HCT116 (cell line): ENCODE results near the gene PRSS2.

ENCODE experiments used
- SP1 ChIP-seq: IDR thresholded peaks from 2 replicates; pipeline ENCODE4 v1.6.1; 2012; ENCODE audit warnings: low read depth
- YY1 ChIP-seq: IDR thresholded peaks from 2 replicates; pipeline ENCODE4 v1.6.1; 2011; ENCODE audit warnings: low read length, low read depth, moderate library complexity, mild to moderate bottlenecking; ENCODE audit not compliant: insufficient replicate concordance; ENCODE audit errors: extremely low read depth
- ZBTB33 ChIP-seq: IDR thresholded peaks from 2 replicates; pipeline ENCODE4 v1.6.1; 2011; ENCODE audit warnings: mild to moderate bottlenecking, low read length, moderate library complexity; ENCODE audit not compliant: insufficient replicate concordance; ENCODE audit errors: extremely low read depth
- TF ChIP-seq, protein P1 (sequence below), 3 experiments: fragments of 200-600 bp in 1 of 3; sonication (generic) in 1 of 3; IDR thresholded peaks in 2 of 3; conservative IDR thresholded peaks in 1 of 3; 2 replicates each; pipeline ENCODE4 v1.5.1; 2012 to 2017; ENCODE audit warnings: low read depth in 2 of 3, low read length in 2 of 3, antibody characterized with exemption in 1 of 3, borderline replicate concordance in 1 of 3, control low read depth in 1 of 3, mild to moderate bottlenecking in 1 of 3, mixed read lengths in 1 of 3, mixed run types in 1 of 3, moderate library complexity in 1 of 3; ENCODE audit not compliant: insufficient read depth in 1 of 3
- TF ChIP-seq, protein P2 (sequence below): IDR thresholded peaks from 2 replicates; pipeline ENCODE4 v1.6.1; 2012; ENCODE audit warnings: low read depth

GRCh38 chr7:142796501-142797390, 26.0 kb downstream of the PRSS2 start:
- no peak for TF ChIP-seq YY1
- no peak for TF ChIP-seq SP1
- no peak for TF ChIP-seq ZBTB33
- TF ChIP-seq, protein P1, sequence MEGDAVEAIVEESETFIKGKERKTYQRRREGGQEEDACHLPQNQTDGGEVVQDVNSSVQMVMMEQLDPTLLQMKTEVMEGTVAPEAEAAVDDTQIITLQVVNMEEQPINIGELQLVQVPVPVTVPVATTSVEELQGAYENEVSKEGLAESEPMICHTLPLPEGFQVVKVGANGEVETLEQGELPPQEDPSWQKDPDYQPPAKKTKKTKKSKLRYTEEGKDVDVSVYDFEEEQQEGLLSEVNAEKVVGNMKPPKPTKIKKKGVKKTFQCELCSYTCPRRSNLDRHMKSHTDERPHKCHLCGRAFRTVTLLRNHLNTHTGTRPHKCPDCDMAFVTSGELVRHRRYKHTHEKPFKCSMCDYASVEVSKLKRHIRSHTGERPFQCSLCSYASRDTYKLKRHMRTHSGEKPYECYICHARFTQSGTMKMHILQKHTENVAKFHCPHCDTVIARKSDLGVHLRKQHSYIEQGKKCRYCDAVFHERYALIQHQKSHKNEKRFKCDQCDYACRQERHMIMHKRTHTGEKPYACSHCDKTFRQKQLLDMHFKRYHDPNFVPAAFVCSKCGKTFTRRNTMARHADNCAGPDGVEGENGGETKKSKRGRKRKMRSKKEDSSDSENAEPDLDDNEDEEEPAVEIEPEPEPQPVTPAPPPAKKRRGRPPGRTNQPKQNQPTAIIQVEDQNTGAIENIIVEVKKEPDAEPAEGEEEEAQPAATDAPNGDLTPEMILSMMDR (IDR thresholded peaks at IDR 0.05 in 2 of 3, conservative IDR thresholded peaks at IDR 0.05 in 1 of 3; ENCODE audit: borderline replicate concordance in 1 of 3, insufficient read depth in 1 of 3, low read depth in 2 of 3, low read length in 2 of 3): no peak
- TF ChIP-seq, protein P2, sequence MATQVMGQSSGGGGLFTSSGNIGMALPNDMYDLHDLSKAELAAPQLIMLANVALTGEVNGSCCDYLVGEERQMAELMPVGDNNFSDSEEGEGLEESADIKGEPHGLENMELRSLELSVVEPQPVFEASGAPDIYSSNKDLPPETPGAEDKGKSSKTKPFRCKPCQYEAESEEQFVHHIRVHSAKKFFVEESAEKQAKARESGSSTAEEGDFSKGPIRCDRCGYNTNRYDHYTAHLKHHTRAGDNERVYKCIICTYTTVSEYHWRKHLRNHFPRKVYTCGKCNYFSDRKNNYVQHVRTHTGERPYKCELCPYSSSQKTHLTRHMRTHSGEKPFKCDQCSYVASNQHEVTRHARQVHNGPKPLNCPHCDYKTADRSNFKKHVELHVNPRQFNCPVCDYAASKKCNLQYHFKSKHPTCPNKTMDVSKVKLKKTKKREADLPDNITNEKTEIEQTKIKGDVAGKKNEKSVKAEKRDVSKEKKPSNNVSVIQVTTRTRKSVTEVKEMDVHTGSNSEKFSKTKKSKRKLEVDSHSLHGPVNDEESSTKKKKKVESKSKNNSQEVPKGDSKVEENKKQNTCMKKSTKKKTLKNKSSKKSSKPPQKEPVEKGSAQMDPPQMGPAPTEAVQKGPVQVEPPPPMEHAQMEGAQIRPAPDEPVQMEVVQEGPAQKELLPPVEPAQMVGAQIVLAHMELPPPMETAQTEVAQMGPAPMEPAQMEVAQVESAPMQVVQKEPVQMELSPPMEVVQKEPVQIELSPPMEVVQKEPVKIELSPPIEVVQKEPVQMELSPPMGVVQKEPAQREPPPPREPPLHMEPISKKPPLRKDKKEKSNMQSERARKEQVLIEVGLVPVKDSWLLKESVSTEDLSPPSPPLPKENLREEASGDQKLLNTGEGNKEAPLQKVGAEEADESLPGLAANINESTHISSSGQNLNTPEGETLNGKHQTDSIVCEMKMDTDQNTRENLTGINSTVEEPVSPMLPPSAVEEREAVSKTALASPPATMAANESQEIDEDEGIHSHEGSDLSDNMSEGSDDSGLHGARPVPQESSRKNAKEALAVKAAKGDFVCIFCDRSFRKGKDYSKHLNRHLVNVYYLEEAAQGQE: no peak
